SHP77 (cell line): ENCODE results near the gene GTF2F1.
"Not testable (repeated sequence)": the region's sequence is repeated elsewhere in the genome, so short reads cannot be mapped to it uniquely, and the experiment has no call there.

Experiments used
- DNase-seq, 2 experiments: peaks; one replicate each; lab custom pipeline; 2025; lab: John Stamatoyannopoulos, UW

GTF2F1 gene

GRCh38 chr19:6355321-6356040 is 37.5 kb downstream of the GTF2F1 start:
- not testable (repeated sequence) for DNase-seq

- no peak for DNase-seq
Measured at GRCh38 chr19:6354098-6354674, 38.8 kb downstream of the GTF2F1 start.

- no peak for DNase-seq
Measured at GRCh38 chr19:6352381-6353165, 40.4 kb downstream of the GTF2F1 start.

- no peak for DNase-seq
Measured at GRCh38 chr19:6350688-6351087, 42.3 kb downstream of the GTF2F1 start.

GRCh38 chr19:6349271-6349670 is 43.7 kb downstream of the GTF2F1 start:
- not testable (repeated sequence) for DNase-seq

- no peak for DNase-seq
Measured at GRCh38 chr19:6343462-6343861, 49.5 kb downstream of the GTF2F1 start.

GRCh38 chr19:6340493-6341201 is 52.3 kb downstream of the GTF2F1 start:
- no peak for DNase-seq

GRCh38 chr19:6334490-6335285 is 58.3 kb downstream of the GTF2F1 start:
- DNase-seq, result no peak

- no peak for DNase-seq
Measured at GRCh38 chr19:6333439-6333838, 59.5 kb downstream of the GTF2F1 start, which contains the start of gene ACER1. TSS of gene ACER1 (minus strand) at chr19:6333612. CDS start at chr19:6333551, 61 bp downstream.
